Stimulated activated naive B cell treated with anti-CD40 and anti-IgM and Interleukin-4, amounts not matched to agents 10 μg/mL and 1 μg/mL and 100 μg/mL, for 72 hours (primary cell): ENCODE results near the gene ZC3H15.

Experiments used
- ATAC-seq, 2 donors: fragments of 150-1000 bp; cut with Tn5 transposase; replicated peaks; 2 replicates each; pipeline ENCODE4 v1.10.0; 2021; ENCODE audit warnings: moderate library complexity in 1 of 2
- DNase-seq: peaks from one replicate; pipeline ENCODE4 v3.0.0; 2021
- H3K27ac Mint-ChIP-seq: one replicate; pipeline ENCODE4 v1.8.0; 2022; ENCODE audit warnings: mild to moderate bottlenecking, mixed read lengths
- H3K27me3 Mint-ChIP-seq, 2 donors: one replicate each; pipeline ENCODE4 v1.8.0; 2022; ENCODE audit warnings: mixed read lengths in 2 of 2
- H3K36me3 Mint-ChIP-seq, 2 donors: one replicate each; pipeline ENCODE4 v1.8.0; 2022; ENCODE audit warnings: mixed read lengths in 2 of 2, mild to moderate bottlenecking in 1 of 2
- H3K4me1 Mint-ChIP-seq, 2 donors: one replicate each; pipeline ENCODE4 v1.8.0; 2022; ENCODE audit warnings: mixed read lengths in 2 of 2, mild to moderate bottlenecking in 1 of 2
- H3K4me3 Mint-ChIP-seq, 2 donors: one replicate each; pipeline ENCODE4 v1.8.0; 2022; ENCODE audit warnings: mild to moderate bottlenecking in 2 of 2, mixed read lengths in 2 of 2, moderate library complexity in 1 of 2
- H3K9me3 Mint-ChIP-seq, 2 donors: one replicate each; pipeline ENCODE4 v1.8.0; 2022; ENCODE audit warnings: mixed read lengths in 2 of 2, mild to moderate bottlenecking in 1 of 2

The ZC3H15 gene

DNA sequence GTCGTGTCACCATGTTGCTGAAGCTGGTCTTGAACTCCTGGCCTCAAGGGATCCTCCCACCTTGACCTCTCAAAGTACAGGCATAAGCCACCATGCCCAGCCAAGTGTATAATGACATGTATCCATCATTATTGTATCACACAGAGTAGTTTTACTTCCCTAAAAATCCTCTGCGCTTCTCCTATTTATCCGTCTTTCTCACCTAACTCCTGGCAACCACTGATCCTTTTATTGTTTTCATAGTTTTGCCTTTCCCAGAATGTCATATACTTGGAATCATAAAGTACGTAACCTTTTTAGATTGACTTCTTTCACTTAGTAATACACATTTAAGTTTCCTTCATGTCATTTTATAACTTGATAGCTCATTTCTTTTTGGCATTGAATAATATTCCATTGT is 51.0 kb downstream of the ZC3H15 start:
- DNase-seq, result no peak
- Mint-ChIP-seq H3K27ac (no peak overlapping the region), H3K36me3 (no peaks in the 10 kb centered on the region), H3K27me3 (peaks cover 5 to 14% of the 10 kb centered on the region in 2 donors), H3K4me3 (no peak overlapping the region), H3K4me1 (no peaks in the 10 kb centered on the region), H3K9me3 (no peaks in the 10 kb centered on the region)
- ATAC-seq, result no peak

DNA sequence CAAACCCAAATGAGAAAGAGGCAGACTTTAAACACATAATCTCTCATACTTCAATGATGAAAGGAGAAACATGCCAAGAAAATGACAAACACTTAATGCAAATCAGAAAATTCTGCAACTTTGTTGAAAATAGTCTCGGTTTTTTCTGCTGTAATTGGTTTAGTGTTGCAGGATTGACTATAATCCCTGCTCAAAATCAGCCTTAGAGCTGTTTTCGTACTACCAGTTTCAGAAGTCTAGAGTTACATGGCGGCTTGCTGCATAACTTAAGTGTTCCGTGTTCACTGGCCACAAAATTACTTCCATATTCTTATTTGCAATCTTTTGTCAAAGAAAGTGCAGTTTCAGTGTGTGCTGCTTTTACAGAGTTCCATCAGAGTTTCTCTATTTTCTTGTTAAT is 54.9 kb downstream of the ZC3H15 start:
- ATAC-seq (no peak), DNase-seq (no peak)
- Mint-ChIP-seq H3K27me3 (peaks cover 5 to 13% of the 10 kb centered on the region in 2 donors), H3K27ac (no peak overlapping the region), H3K36me3 (no peaks in the 10 kb centered on the region), H3K4me3 (no peak overlapping the region), H3K9me3 (no peaks in the 10 kb centered on the region), H3K4me1 (no peaks in the 10 kb centered on the region)

DNA sequence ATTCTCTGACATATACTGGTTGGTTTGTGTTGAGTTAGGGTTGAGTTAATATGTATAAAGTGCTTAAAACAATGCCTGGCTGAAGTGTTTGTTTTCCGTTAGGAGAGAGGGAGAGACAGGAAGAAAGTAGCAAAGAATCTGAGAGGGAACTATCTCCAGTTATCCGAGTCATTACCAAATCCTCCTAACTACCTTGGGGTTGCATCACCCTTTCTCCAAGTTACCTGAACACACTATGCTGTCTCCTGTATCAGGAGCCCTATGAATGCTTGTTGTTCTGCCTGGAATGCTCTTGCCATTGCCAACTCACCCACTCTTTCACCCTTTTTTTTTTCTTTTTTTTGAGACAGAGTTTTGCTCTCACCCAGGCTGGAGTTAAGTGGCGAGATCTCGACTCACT is 55.9 kb downstream of the ZC3H15 start:
- Mint-ChIP-seq H3K27me3 (peaks cover 5 to 7% of the 10 kb centered on the region in 2 donors), H3K4me3 (no peak overlapping the region), H3K4me1 (no peaks in the 10 kb centered on the region), H3K9me3 (no peaks in the 10 kb centered on the region), H3K36me3 (no peaks in the 10 kb centered on the region), H3K27ac (no peak overlapping the region)
- no peak for DNase-seq
- ATAC-seq, result no peak

DNA sequence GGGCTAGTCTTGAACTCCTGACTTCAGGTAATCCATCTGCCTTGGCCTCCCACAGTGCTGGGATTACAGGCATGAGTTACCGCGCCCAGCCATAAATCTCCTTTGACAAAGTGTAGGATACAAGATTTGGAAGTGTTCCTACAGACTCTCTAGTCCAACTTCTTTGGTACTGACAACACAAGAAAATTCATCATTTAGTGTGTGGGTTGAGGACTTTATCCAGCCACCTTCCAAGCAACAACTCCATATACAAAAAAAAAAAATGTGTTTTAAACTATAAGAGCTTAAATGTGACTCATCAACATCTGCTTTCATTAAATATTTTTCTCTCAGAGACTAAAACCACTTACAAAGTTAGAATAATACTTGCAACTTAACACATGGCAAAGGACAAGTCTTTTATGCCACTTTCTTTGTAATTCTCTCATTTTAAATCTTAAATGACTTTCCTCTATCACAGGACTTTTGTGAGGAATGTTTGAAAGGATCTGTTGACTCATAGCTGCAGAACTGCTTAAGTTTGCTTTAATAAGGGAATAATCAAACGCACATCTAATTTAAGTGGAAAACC is 57.6 kb downstream of the ZC3H15 start:
- Mint-ChIP-seq H3K4me3 (no peak overlapping the region), H3K27ac (no peak overlapping the region), H3K4me1 (no peaks in the 10 kb centered on the region), H3K9me3 (no peaks in the 10 kb centered on the region), H3K36me3 (no peaks in the 10 kb centered on the region), H3K27me3 (peaks cover 0 to 5% of the 10 kb centered on the region in 2 donors)
- DNase-seq (no peak), ATAC-seq (no peak)

DNA sequence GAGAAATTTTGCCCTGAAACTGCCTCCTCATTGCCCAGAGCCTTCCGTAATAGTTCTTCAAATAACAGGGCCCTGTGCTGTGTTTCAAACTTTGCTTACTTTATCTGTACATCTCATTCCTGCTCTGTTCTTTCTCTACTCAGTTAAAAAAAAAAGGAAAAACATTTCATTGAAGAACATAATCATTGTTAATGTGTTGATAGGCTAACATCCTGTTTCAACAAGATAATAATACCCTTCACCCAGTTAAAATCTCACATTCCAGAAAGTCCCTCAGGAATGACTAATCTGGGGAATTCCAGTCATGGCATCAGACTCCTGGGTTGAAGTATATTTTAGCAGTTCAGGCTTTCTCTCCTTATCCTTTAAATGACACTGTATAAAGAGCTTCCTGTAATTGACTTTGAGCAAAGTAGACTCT is 58.2 kb downstream of the ZC3H15 start:
- no peaks in the 10 kb centered on the region for H3K36me3 Mint-ChIP-seq
- peaks cover 0 to 5% of the 10 kb centered on the region in 2 donors for H3K27me3 Mint-ChIP-seq
- DNase-seq, result no peak
- H3K9me3 Mint-ChIP-seq, result no peaks in the 10 kb centered on the region
- H3K4me1 Mint-ChIP-seq, result no peaks in the 10 kb centered on the region
- H3K27ac Mint-ChIP-seq, result no peak overlapping the region
- no peak overlapping the region for H3K4me3 Mint-ChIP-seq
- no peak for ATAC-seq

DNA sequence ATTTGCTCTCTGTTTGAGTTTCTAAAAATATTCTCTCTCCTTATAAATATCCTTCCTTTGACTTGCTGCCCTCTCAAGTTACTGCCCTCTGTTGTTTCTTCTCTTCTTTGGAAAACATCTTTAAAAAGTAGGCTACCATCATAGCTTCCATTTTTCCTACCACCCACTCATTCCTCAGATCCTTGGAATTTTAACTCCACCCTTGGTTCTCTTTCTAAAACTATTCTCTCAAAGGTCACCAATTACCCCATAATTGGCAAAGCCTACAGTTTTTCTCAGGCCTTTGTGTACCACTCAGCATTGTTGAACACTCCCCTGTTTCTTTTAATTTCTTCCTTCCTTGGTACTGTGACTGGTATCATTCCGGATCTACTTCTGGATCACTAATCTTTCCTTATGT is 60.8 kb downstream of the ZC3H15 start:
- DNase-seq, result no peak
- Mint-ChIP-seq H3K36me3 (no peaks in the 10 kb centered on the region), H3K27ac (no peak overlapping the region), H3K9me3 (peaks cover 0 to 1% of the 10 kb centered on the region in 2 donors), H3K4me3 (no peak overlapping the region), H3K27me3 (peaks cover 7 to 8% of the 10 kb centered on the region in 2 donors), H3K4me1 (no peaks in the 10 kb centered on the region)
- no peak for ATAC-seq

DNA sequence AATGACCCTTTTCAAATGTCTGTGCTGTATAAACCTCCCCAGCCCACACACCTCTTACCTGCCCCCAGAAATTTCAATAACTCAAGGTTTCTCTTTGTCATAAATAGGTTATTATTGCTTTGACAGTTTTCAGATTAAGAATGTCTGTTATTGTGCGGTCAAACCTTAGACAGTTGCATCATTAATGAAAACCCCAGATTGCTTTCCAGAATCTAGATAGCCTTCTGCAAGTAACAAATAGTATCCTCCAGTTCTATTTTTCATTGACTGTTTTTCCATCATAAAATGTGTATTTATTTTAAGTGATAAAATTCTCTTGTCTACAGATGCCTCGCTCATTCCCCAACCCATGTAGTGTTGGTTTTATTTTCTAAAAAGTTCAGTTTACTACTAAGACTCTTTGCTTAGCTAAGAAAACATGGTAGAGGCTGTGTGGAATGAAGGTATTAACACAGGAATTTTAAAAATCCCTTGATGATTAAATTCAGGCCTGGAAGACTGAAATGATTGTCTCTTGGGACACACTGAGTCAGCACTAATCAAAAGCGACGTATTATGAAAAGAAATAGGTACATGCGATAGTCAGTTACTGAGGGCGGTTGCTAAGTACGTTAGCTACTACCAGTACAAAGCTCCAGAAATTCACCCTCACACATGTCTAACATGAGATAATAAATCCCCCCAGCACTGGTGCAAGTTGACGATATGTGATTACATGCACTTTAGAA is 65.4 kb downstream of the ZC3H15 start:
- Mint-ChIP-seq H3K36me3 (no peaks in the 10 kb centered on the region), H3K27ac (no peak overlapping the region), H3K4me3 (no peak overlapping the region), H3K27me3 (peaks cover 5 to 13% of the 10 kb centered on the region in 2 donors), H3K4me1 (no peaks in the 10 kb centered on the region), H3K9me3 (peaks cover 0 to 4% of the 10 kb centered on the region in 2 donors)
- no peak for ATAC-seq
- DNase-seq, result no peak

DNA sequence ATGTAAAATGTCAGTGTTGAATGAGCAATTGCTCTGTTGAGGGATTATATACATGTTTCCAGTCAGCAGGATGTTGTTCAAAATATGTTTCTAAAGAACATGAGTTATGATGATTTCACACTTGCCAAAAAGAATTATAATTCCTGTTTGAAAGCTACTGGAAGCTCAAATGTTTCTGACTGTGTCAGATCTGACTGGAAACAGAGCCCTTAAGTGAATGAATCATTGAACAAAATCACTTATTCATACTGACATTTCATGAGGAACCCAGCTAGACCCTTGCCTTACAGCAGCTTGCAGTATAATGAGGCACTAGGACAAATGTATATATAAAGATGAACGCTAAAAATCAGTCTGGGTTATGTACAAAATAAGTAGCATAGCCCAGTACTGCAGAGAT is 68.4 kb downstream of the ZC3H15 start:
- H3K4me1 Mint-ChIP-seq, result no peaks in the 10 kb centered on the region
- ATAC-seq (no peak), DNase-seq (no peak)
- peaks cover 0 to 4% of the 10 kb centered on the region in 2 donors for H3K9me3 Mint-ChIP-seq
- H3K27ac Mint-ChIP-seq, result no peak overlapping the region
- peaks cover 5 to 13% of the 10 kb centered on the region in 2 donors for H3K27me3 Mint-ChIP-seq
- H3K36me3 Mint-ChIP-seq, result no peaks in the 10 kb centered on the region
- H3K4me3 Mint-ChIP-seq, result no peak overlapping the region

DNA sequence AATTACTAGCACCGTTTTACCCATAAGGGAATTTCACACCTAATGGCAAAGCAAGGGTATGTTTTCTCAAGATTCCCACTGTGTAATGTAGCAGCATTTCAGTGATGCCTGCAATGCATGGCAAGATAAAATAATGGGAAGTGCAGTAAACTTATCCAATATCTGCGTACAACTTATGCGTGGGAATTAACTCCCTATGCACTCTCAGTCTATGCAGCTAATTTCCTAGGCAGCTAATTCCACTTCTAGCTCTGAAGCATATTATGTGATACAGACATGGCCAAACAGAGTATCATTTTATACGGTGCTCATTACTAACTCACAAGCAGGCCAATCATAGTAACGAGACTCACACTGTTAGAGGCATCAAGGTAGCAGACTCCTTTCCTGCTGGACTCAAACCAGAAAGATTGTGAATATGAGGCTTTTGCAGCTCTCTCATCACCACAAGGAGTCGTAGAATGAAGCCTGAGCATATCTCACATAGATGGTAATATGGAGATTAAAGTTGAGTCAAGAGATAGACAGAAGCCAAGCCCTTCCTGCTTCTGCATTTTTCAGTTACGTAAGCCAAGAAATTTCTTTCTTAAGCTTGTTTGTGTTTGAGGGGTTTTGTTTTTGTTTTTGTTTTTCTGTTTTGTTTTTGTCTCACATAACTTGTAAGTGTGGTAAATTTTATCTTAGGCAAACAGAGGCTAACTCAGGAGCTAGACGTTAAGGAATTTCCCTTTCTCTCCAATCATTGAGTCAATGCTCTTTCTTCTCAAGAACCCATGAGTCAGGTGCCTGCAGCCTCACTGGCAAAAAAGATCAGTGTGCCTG is 69.0 kb downstream of the ZC3H15 start:
- H3K36me3 Mint-ChIP-seq, result no peaks in the 10 kb centered on the region
- peaks cover 3 to 9% of the 10 kb centered on the region in 2 donors for H3K27me3 Mint-ChIP-seq
- ATAC-seq (no peak), DNase-seq (no peak)
- H3K27ac Mint-ChIP-seq, result no peak overlapping the region
- no peak overlapping the region for H3K4me3 Mint-ChIP-seq
- no peaks in the 10 kb centered on the region for H3K4me1 Mint-ChIP-seq
- H3K9me3 Mint-ChIP-seq, result peaks cover 0 to 4% of the 10 kb centered on the region in 2 donors

DNA sequence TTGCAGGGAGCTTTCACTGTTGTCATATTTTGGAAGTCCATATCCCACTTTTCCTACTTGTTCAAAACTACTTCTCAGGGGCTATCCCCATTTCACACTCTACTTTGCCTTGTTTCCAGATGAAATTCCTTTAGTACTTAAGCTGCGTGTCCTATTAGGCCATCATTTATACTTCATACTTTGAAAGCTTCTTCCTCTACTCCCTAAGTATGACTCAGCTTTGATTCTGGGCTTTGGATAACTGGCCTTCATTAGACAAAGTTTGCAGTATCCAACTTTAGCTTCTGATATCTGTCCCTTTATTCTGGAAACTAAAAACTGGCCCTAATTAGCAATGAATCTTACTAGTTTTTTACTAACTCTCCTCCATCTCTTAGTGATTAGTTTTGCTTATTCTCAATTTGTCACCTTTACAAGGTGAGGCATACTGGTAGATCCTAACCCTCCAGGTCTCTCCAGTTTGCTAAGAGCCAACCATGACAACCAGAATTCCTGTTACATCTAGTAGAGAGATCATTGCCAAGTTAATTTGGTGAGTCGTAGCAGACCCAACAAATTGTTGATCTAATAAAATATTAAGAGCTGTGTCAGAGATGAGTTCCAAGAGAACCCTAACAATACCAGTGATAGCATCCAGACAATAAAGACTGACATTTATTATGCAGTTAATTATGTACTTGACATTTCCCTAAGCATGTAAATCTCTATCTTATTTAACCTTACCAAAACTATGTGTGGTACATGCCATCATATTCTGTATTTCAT is 72.6 kb downstream of the ZC3H15 start:
- Mint-ChIP-seq H3K27ac (no peak overlapping the region), H3K4me1 (no peaks in the 10 kb centered on the region), H3K36me3 (no peaks in the 10 kb centered on the region), H3K27me3 (peaks cover 9 to 10% of the 10 kb centered on the region in 2 donors), H3K9me3 (peaks cover 1 to 4% of the 10 kb centered on the region in 2 donors), H3K4me3 (no peak overlapping the region)
- ATAC-seq, result no peak
- DNase-seq, result no peak
